HUES64 (cell line): ENCODE data around the gene WFDC2.

Source experiments
- H3K27ac ChIP-seq: 2 replicates; pipeline ENCODE4 v1.7.0; 2013; ENCODE audit warnings: low read depth, low read length, inconsistent platforms
- H3K27me3 ChIP-seq: 2 replicates; pipeline ENCODE4 v1.6.1; 2013; ENCODE audit warnings: mild to moderate bottlenecking, low read length; ENCODE audit not compliant: insufficient read depth
- H3K36me3 ChIP-seq: 2 replicates; pipeline ENCODE4 v1.6.1; 2013; ENCODE audit warnings: mild to moderate bottlenecking, low read length; ENCODE audit not compliant: insufficient read depth
- H3K4me1 ChIP-seq: 2 replicates; pipeline ENCODE4 v1.6.1; 2013; ENCODE audit warnings: mild to moderate bottlenecking, low read length, moderate library complexity; ENCODE audit not compliant: insufficient read depth
- H3K4me3 ChIP-seq: 2 replicates; pipeline ENCODE4 v1.5.1; 2013; ENCODE audit warnings: mild to moderate bottlenecking, low read length, moderate library complexity
- H3K9ac ChIP-seq: 2 replicates; pipeline ENCODE4 v1.6.1; 2013; ENCODE audit warnings: mild to moderate bottlenecking, low read depth, low read length
- H3K9me3 ChIP-seq: 2 replicates; pipeline ENCODE4 v1.6.1; 2013; ENCODE audit warnings: low read depth, low read length; ENCODE audit not compliant: insufficient read depth
- WGBS: fragments of 150-250, 120-280 bp; methylation state at CpG from one replicate; pipeline ENCODE4 v1.1.7; 2013; ENCODE audit warnings: missing lambda C conversion rate; 5-methylcytosine and 5-hydroxymethylcytosine counted together

Gene WFDC2

DNA sequence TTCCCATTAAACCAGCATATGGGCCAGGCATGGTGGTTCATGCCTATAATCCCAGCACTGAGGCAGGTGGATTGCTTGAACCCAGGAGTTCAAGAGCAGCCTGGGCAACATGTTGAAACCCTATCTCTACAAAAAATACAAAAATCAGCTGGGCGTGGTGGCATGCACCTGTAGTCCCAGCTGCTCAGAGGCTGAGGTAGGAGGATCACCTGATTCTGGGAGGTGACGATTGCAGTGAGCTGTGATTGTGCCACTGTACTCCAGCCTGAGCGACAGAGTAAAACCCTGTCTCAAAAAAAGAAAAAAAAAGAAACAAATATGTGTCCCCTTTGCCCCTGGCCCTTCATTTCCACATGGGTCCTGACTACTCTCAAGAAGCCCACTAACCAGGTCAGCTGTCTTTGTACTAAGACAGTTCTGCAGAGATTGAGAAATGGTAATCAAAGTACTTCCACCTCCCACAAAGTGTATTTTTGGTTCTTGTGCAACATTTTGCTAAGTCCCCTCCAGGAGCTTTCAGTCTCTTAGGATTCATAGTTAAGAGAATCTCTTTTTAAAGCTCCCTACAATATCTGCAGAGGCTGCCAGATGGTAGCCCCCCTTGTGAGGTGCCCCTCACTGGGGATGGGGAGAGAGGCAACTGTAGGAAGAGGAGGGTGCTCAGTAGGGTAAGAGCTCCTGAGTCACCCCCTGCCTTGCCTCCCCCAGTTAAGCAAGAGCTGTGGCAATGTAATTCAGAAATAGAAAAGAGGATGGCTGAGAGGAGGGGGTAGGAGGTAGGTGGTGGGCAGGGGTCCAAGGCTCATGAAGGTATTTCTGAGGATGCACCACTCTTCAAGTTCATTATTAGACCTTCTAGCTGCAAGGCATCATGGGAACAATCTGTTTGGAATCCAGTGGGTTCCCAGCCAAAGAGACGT, 16.5 kb upstream of the WFDC2 start:
- Histone ChIP-seq H3K36me3 (no peaks in the 10 kb centered on the region), H3K9me3 (no peaks in the 10 kb centered on the region), H3K27me3 (no peaks in the 10 kb centered on the region), H3K4me3 (no peak overlapping the region), H3K4me1 (peaks cover 3% of the 10 kb centered on the region; the same call in 1 of the 2 replicates), H3K27ac (no peak overlapping the region), H3K9ac (no peak overlapping the region)
- WGBS = 89% methylated on average over 4 of the region's 4 CpGs

DNA sequence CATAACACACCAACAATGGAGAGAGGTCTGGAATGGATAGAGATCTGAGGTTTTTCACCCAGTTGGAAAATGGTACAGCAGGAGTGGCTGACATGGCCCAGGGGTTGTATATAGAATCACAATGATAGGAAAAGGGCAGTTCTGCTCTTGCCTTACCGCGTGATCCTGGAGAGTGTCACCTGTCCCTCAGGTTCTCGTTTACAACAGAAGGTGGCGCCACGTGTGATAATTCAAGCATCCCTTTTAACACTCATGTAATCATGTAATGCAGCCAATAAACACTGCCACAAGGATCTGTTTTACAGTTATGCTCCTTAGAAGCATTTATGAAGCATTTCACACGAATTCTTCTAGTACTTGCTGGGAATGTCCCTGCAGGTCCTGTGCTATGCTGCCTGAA, 12.9 kb upstream of the WFDC2 start:
- H3K4me3 ChIP-seq = no peak overlapping the region
- 16% methylated on average over 6 of the region's 6 CpGs for WGBS

DNA sequence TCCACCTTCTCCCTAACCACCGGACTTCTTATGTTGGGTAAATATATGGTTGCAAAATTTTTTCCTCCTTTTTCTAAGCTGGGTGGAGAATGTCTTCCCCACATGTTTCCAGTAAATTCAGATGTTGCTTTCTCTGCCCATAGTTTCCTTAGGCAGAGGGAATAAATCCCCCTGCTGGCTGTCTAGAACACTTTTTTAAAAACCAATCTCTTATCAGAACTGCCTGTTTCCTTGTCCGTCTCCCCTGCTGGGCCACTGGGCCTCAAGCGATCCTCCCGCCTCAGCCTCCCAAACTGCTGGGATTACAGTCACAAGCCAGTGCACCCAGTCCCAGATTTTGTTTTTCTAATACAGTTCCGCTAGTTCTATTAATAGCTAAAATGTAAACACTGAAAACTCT, 9.9 kb upstream of the WFDC2 start:
- no peaks in the 10 kb centered on the region for H3K36me3 ChIP-seq
- H3K4me3 ChIP-seq = no peak overlapping the region
- WGBS = 93% methylated on average over 4 of the region's 5 CpGs
- H3K27me3 ChIP-seq = no peaks in the 10 kb centered on the region
- no peak overlapping the region for H3K27ac ChIP-seq
- no peaks in the 10 kb centered on the region for H3K4me1 ChIP-seq
- no peak overlapping the region for H3K9ac ChIP-seq
- H3K9me3 ChIP-seq = no peaks in the 10 kb centered on the region

More for the DNA sequence above, 12.9 kb upstream of the WFDC2 start:
- Histone ChIP-seq H3K9me3 (no peaks in the 10 kb centered on the region), H3K27ac (no peak overlapping the region), H3K4me1 (peaks cover 3% of the 10 kb centered on the region; the same call in 1 of the 2 replicates), H3K27me3 (no peaks in the 10 kb centered on the region), H3K9ac (no peak overlapping the region), H3K36me3 (no peaks in the 10 kb centered on the region)

DNA sequence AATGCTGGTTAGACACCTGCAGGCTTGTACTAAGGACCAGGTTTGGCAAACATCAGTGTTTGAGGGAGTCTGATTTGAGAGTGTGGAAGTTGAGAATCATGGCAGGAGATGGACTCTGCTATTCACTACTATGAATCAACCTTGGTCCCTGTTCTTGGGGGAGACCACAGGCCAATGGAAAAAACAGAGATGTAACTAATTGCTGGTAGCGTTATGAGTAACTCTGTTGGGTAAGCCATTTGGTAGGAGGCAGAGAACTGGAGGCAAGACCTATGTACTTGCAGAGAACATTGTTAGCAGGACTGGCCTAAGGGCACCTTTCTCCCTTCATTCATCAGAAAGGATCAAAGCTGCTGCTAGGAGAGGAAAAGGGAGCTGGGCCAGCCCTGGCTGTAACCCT, 8.3 kb upstream of the WFDC2 start:
- Histone ChIP-seq H3K4me3 (no peak overlapping the region), H3K4me1 (peaks cover 4% of the 10 kb centered on the region; the same call in 1 of the 2 replicates), H3K27me3 (no peaks in the 10 kb centered on the region), H3K9me3 (no peaks in the 10 kb centered on the region), H3K27ac (no peak overlapping the region), H3K9ac (no peak overlapping the region), H3K36me3 (no peaks in the 10 kb centered on the region)
- 84% methylated on average over 1 of the region's 1 CpG for WGBS

DNA sequence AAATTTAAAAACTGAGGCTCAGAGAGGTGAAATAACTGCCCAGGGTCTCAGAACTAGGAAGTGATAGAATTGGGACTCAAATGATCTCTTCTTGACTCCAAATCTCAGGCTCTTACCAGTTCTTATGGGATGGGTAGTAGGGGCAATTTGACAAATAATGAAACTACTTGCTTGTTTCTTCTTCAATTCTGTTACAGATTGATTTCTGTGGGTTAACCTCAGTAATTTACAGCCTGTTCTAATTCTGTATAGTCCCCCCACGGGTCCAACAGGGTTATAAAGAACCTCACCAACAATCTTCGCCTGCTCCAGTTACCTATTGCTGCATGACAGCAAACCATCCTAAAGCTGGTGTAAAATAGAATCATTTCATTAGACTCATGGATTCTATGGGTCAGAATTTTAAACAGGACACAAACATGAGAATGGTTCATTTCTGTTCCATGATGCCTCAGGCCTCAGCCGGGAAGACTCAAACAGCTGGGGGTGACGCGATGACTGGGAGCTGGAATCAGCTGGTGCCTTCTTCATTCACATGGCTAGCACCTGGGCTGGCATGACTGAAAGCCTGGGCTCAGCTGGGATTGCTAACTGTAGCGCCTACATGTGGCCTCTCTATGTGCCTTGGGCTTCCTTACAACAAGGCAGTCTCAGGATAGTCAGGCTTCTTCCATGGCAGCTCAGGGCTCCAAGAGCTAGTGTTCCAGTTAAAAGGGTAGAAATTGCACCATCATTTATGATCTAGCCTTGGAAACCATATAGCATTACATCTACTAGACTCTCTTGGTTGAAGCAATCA, 6.6 kb upstream of the WFDC2 start:
- 95% methylated on average over 6 of the region's 6 CpGs for WGBS
- Histone ChIP-seq H3K27ac (no peak overlapping the region), H3K4me3 (no peak overlapping the region), H3K4me1 (peaks cover 4% of the 10 kb centered on the region; the same call in 1 of the 2 replicates), H3K9me3 (no peaks in the 10 kb centered on the region), H3K36me3 (no peaks in the 10 kb centered on the region), H3K9ac (no peak overlapping the region), H3K27me3 (no peaks in the 10 kb centered on the region)

DNA sequence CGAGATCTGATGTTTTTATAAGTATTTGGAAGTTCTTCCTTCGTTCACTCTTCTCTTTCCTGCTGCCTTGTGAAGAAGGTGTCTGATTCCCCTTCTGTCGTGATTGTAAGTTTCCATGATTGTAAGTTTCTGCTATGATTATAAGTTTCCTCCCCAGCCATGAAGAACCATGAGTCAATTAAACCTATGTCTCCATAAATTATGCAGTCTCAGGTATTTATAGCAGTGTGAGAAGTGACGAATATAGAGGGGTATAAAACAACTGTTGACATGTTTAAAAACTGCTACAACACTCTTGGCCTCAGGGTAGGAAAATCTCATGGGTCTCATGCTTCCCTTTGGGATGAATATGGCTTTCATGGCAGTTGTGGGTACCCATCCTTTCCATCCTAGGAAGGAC, 5.8 kb upstream of the WFDC2 start:
- no peak overlapping the region for H3K27ac ChIP-seq
- H3K9me3 ChIP-seq = no peaks in the 10 kb centered on the region
- no peak overlapping the region for H3K9ac ChIP-seq
- H3K4me3 ChIP-seq = no peak overlapping the region
- 81% methylated on average over 3 of the region's 4 CpGs for WGBS
- H3K4me1 ChIP-seq = peaks cover 4% of the 10 kb centered on the region; the same call in 1 of the 2 replicates
- no peaks in the 10 kb centered on the region for H3K36me3 ChIP-seq
- H3K27me3 ChIP-seq = peaks cover 6% of the 10 kb centered on the region; the same call in 1 of the 2 replicates

DNA sequence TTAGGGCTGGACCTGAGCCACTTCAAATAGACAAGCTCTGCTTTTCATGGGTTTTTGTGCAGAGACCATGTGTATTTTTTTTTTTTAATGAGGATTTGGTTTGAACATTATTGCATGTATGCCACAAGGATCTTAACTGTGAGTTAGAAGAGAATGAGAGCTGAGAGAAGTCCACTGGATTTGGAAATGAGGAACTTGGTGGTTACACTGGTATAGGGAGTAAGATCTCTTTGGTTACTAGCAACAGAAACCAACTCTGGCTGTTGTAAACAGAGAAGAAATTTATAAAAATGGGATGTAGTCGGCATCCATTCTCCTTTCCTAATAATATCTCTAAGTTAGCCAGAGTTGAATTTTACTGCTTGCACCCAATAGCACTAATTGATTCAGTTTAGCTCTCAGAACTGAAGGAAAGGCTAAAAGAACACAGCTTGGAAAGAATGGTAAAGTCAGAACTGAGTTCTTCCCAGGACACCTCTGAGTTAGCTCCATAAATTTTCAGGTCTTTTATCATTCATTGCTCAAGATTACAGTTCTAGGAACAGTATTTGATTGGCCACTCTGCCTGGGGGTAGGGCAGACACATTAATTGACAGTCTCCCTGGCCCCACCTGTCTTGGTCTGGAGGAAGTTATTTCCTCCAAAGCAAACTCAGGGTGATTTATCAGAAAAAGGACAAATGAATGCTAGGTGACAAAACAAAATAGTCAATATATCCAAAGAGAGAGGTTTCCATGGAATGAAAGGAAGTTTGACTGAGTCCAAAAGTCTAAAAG, 3.9 kb upstream of the WFDC2 start:
- H3K4me3 ChIP-seq = no peak overlapping the region
- no peak overlapping the region for H3K9ac ChIP-seq
- peaks cover 4% of the 10 kb centered on the region; the same call in 1 of the 2 replicates for H3K4me1 ChIP-seq
- no peaks in the 10 kb centered on the region for H3K36me3 ChIP-seq
- peaks cover 21% of the 10 kb centered on the region for H3K27me3 ChIP-seq
- WGBS = no CpG with 5 or more reads among the region's 1 CpG
- no peak overlapping the region for H3K27ac ChIP-seq
- no peaks in the 10 kb centered on the region for H3K9me3 ChIP-seq

DNA sequence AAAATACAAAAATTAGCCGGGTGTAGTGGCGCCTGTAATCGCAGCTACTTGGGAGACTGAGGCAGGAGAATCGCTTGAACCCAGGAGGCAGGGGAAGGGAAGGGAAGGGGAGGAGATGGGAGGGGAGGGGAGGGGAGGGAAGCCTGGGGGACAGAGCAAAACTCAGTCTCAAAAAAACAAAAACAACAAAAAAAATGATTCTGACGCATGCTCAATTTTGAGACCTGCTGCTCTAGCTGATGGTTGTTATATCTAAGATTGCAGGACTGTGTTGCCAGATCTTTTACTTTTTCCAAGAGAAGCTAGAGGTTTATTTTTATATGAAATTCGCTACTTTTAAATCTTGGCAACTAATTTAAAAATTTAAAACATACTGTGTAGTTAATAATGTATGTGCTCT, 2.4 kb upstream of the WFDC2 start:
- H3K9ac ChIP-seq = no peak overlapping the region
- H3K9me3 ChIP-seq = no peaks in the 10 kb centered on the region
- H3K36me3 ChIP-seq = no peaks in the 10 kb centered on the region
- H3K4me3 ChIP-seq = no peak overlapping the region
- H3K27ac ChIP-seq = no peak overlapping the region
- peaks cover 9% of the 10 kb centered on the region; the same call in 1 of the 2 replicates for H3K4me1 ChIP-seq
- 94% methylated on average over 5 of the region's 6 CpGs for WGBS
- peaks cover 31% of the 10 kb centered on the region for H3K27me3 ChIP-seq

DNA sequence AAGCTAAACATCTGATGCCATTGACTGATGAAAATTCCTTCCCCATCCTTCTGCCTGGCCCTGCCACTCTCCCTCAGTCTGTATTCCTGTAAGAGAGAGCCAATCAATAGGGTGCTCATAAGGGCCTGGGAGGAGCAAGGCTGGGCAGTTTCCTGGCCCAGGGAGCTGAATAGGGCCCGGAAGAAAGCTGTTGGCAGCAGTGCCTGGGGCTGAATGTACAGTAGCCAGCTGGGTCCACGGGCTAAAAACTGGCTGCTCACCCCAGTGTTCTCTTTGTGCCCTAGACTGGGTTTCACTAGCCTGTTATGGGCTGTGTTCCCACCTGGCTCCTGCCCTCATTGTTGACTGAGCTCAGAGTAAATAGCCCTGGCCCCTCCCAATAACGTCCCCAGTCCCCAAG, 1.7 kb upstream of the WFDC2 start:
- peaks cover 31% of the 10 kb centered on the region for H3K27me3 ChIP-seq
- H3K9ac ChIP-seq = no peak overlapping the region
- H3K4me1 ChIP-seq = peaks cover 9% of the 10 kb centered on the region; the same call in 1 of the 2 replicates
- 64% methylated on average over 3 of the region's 3 CpGs for WGBS
- H3K27ac ChIP-seq = no peak overlapping the region
- no peaks in the 10 kb centered on the region for H3K36me3 ChIP-seq
- H3K4me3 ChIP-seq = no peak overlapping the region
- no peaks in the 10 kb centered on the region for H3K9me3 ChIP-seq

DNA sequence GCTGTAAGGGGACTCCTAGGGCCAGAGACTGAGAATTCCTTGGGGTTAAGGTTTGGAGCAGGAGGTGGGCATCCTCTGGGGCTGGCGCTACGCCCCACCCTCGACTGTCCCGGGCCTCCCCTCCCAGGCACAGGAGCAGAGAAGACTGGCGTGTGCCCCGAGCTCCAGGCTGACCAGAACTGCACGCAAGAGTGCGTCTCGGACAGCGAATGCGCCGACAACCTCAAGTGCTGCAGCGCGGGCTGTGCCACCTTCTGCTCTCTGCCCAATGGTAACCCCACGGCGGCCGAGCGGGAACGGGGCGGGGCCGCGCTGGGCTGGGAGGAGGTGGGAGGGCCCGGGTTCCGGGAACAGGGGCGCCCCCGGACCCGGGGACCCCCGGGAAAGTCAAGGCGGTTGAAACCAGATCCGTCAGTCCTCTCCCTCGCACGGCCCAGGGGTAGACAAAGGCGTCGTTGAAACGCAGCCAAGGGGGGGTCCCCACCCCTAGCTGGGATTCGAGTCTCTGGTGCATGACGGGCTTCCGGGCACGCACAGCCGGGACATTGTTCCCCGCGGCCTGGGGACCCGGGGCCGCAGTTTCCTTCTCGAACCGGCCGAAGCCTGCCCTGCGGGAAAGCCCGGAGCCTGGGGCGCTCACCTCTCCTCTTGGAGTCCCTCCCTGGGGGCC, 844 bp downstream of the WFDC2 start:
- H3K9ac ChIP-seq = peak overlapping the region; percentile 70
- H3K36me3 ChIP-seq = no peaks in the 10 kb centered on the region
- H3K27me3 ChIP-seq = peaks cover 31% of the 10 kb centered on the region
- peaks cover 9% of the 10 kb centered on the region; the same call in 1 of the 2 replicates for H3K4me1 ChIP-seq
- no peaks in the 10 kb centered on the region for H3K9me3 ChIP-seq
- WGBS = 1% methylated on average over 50 of the region's 50 CpGs
- H3K4me3 ChIP-seq = peak overlapping the region; percentile 65
- no peak overlapping the region for H3K27ac ChIP-seq
